DOHH2 (cell line): Measurements from ENCODE around the gene SLC6A3.

Source experiments
- H3F3A ChIP-seq: fragments of 200-600 bp; sonication (generic), shearing (Covaris generic); 2 replicates; pipeline ENCODE4 v1.6.0; 2016; ENCODE audit warnings: antibody characterized with exemption, mild to moderate bottlenecking; ENCODE audit not compliant: control insufficient read depth, insufficient read depth
- H3K27ac ChIP-seq: fragments of 200-600 bp; sonication (generic); 2 replicates; pipeline ENCODE4 v1.5.1; 2014; ENCODE audit warnings: low read depth, mild to moderate bottlenecking, low read length, moderate library complexity
- H3K27me3 ChIP-seq: fragments of 200-600 bp; sonication (generic); 2 replicates; pipeline ENCODE4 v1.6.1; 2014; ENCODE audit warnings: mild to moderate bottlenecking, low read length, mixed read lengths; ENCODE audit not compliant: control insufficient read depth
- H3K36me3 ChIP-seq: fragments of 200-600 bp; sonication (generic); 2 replicates; pipeline ENCODE4 v1.6.1; 2014; ENCODE audit warnings: mild to moderate bottlenecking, low read length, moderate library complexity, mixed read lengths; ENCODE audit not compliant: control insufficient read depth
- H3K4me1 ChIP-seq: fragments of 200-600 bp; sonication (generic); 2 replicates; pipeline ENCODE4 v1.6.1; 2014; ENCODE audit warnings: mild to moderate bottlenecking, low read length, mixed read lengths; ENCODE audit not compliant: control insufficient read depth
- H3K4me2 ChIP-seq: fragments of 200-600 bp; sonication (generic); 2 replicates; pipeline ENCODE4 v1.6.0; 2014; ENCODE audit warnings: mild to moderate bottlenecking, low read length, moderate library complexity
- H3K4me3 ChIP-seq: fragments of 200-600 bp; sonication (generic); 2 replicates; pipeline ENCODE4 v1.5.1; 2014; ENCODE audit warnings: mild to moderate bottlenecking, low read length, mixed read lengths
- H3K79me2 ChIP-seq: fragments of 200-600 bp; sonication (generic); 2 replicates; pipeline ENCODE4 v1.6.1; 2014; ENCODE audit warnings: mild to moderate bottlenecking, low read length, mixed read lengths; ENCODE audit not compliant: control insufficient read depth
- H3K9me2 ChIP-seq: fragments of 200-600 bp; sonication (generic); replicated peaks from 2 replicates; pipeline ENCODE4 v1.6.1; 2014; ENCODE audit warnings: mild to moderate bottlenecking, low read length, mixed read lengths; ENCODE audit not compliant: control insufficient read depth
- H3K9me3 ChIP-seq: fragments of 200-600 bp; sonication (generic); 2 replicates; pipeline ENCODE4 v1.6.1; 2014; ENCODE audit warnings: antibody characterized with exemption, low read length, mixed read lengths; ENCODE audit not compliant: control insufficient read depth, insufficient read depth
- H4K20me1 ChIP-seq: fragments of 200-600 bp; sonication (generic); 2 replicates; pipeline ENCODE4 v1.6.0; 2014; ENCODE audit warnings: low read depth, mild to moderate bottlenecking, antibody characterized with exemption, low read length, moderate library complexity; ENCODE audit not compliant: control insufficient read depth, insufficient read depth
- CTCF ChIP-seq: fragments of 200-600 bp; sonication (generic); IDR thresholded peaks from one replicate; pipeline ENCODE4 v1.5.1; 2014; ENCODE audit warnings: antibody characterized with exemption, mild to moderate bottlenecking, low read depth, low read length; ENCODE audit not compliant: poor library complexity, severe bottlenecking
- EZH2phosphoT487 ChIP-seq: fragments of 200-600 bp; sonication (generic); IDR thresholded peaks from 2 replicates; pipeline ENCODE4 v1.6.1; 2017; ENCODE audit warnings: borderline replicate concordance, mild to moderate bottlenecking, antibody characterized with exemption, low read length, moderate library complexity, mixed read lengths

Gene SLC6A3

GRCh38 chr5:1383886-1384401 lies 61.3 kb downstream of the SLC6A3 start:
- Histone ChIP-seq H3K79me2 (no peaks in the 10 kb centered on the region), H3K9me2 (no peaks in the 10 kb centered on the region), H3K4me2 (no peak overlapping the region), H3F3A (peaks cover 5% of the 10 kb centered on the region), H3K27ac (no peak overlapping the region), H3K4me1 (peaks cover 33% of the 10 kb centered on the region), H3K9me3 (peaks cover 10% of the 10 kb centered on the region; the same call in 1 of the 2 replicates), H3K4me3 (no peak overlapping the region), H3K27me3 (no peaks in the 10 kb centered on the region), H3K36me3 (no peaks in the 10 kb centered on the region), H4K20me1 (no peaks in the 10 kb centered on the region)
- TF ChIP-seq EZH2phosphoT487 (no peak), CTCF (no peak)

- Histone ChIP-seq H3K79me2 (no peaks in the 10 kb centered on the region), H3K4me3 (no peak overlapping the region), H3K4me1 (peaks cover 33% of the 10 kb centered on the region), H3K4me2 (no peak overlapping the region), H3K9me3 (peaks cover 13% of the 10 kb centered on the region; the same call in 1 of the 2 replicates), H4K20me1 (no peaks in the 10 kb centered on the region), H3F3A (peaks cover 5% of the 10 kb centered on the region), H3K27ac (no peak overlapping the region), H3K27me3 (no peaks in the 10 kb centered on the region), H3K36me3 (no peaks in the 10 kb centered on the region), H3K9me2 (no peaks in the 10 kb centered on the region)
- TF ChIP-seq CTCF (no peak), EZH2phosphoT487 (no peak)
Observed at GRCh38 chr5:1383344-1383743, 61.9 kb downstream of the SLC6A3 start.

GRCh38 chr5:1382248-1382700 lies 63.0 kb downstream of the SLC6A3 start:
- no peak overlapping the region for H3K4me3 ChIP-seq
- H3K36me3 ChIP-seq: no peaks in the 10 kb centered on the region
- peaks cover 33% of the 10 kb centered on the region for H3K4me1 ChIP-seq
- no peaks in the 10 kb centered on the region for H3K9me2 ChIP-seq
- no peaks in the 10 kb centered on the region for H4K20me1 ChIP-seq
- no peaks in the 10 kb centered on the region for H3K79me2 ChIP-seq
- TF ChIP-seq CTCF (no peak), EZH2phosphoT487 (no peak)
- H3F3A ChIP-seq: peaks cover 5% of the 10 kb centered on the region
- H3K27ac ChIP-seq: no peak overlapping the region
- no peaks in the 10 kb centered on the region for H3K27me3 ChIP-seq
- peaks cover 14% of the 10 kb centered on the region; the same call in 1 of the 2 replicates for H3K9me3 ChIP-seq
- H3K4me2 ChIP-seq: no peak overlapping the region
